ENCODE measurements around the gene GRAMD2A. TPM values are rescaled to one million over a fixed set of nuclear protein-coding genes. Genes with fewer than 3 reads are reported as not detected.

Gene GRAMD2A
- total RNA-seq = not detected

GRCh38 chr15:72197460-72198355, at the start of gene GRAMD2A:
Gene GRAMD2A, minus strand, starts transcription at chr15:72197787.
- Histone ChIP-seq H3K9me3 (no peaks in the 10 kb centered on the region), H3K36me3 (peaks cover 41 to 42% of the 10 kb centered on the region in 2 donors), H3K27me3 (no peaks in the 10 kb centered on the region), H3K4me3 (peak within 1 kb of the TSS; percentile 57 to 76), H3K27ac (no peak within 1 kb of the TSS), H3K4me1 (peaks cover 0 to 6% of the 10 kb centered on the region in 2 donors)
- no peak for DNase-seq (ENCODE audit: low spot score in 2 of 2)
- intact Hi-C loops (cut with DNase I) = loop anchor here (2.0 kb wide), 1 partner anchor 33 kb away; the partner anchor contains the start of gene PKM
- no peak for TF ChIP-seq CTCF (IDR thresholded peaks at IDR 0.05)

DNA sequence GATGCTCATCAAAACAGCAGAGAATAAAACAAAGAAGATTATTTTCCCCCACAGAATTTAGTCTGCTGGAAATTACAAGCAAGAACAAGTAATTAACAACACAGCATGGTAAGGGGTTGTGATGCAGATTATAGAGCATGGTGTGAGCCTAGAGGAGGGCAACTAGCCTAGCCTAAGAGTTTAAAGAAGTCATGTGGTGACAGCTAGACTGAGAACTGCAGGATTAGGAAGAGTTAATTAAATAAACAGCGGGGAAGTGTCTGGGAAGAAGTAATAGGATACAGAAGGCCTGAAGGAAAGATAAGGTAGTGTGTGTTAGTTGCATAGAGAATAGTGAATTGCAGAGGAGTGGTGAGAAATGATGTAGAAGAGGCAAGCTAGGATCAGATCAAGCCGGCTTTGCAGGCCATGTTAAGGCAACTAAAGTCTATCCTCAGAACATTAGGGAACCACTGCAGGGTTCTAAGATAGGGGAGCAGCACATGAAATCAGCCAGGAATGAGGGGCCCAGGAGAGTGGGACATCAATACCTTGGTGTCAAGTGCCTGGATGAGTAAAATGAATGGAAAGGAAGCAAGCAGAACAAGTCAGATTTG, 45.3 kb upstream of the GRAMD2A start:
- Histone ChIP-seq H3K36me3 (peaks cover 50 to 54% of the 10 kb centered on the region in 2 donors), H3K9me3 (no peaks in the 10 kb centered on the region), H3K27ac (no peak overlapping the region), H3K27me3 (no peaks in the 10 kb centered on the region), H3K4me1 (peaks cover 0 to under 1% of the 10 kb centered on the region in 2 donors), H3K4me3 (no peak overlapping the region)
- intact Hi-C loops (cut with DNase I) = no loop called here
- no peak for TF ChIP-seq CTCF (IDR thresholded peaks at IDR 0.05)
- DNase-seq (ENCODE audit: low spot score in 2 of 2) = no peak

DNA sequence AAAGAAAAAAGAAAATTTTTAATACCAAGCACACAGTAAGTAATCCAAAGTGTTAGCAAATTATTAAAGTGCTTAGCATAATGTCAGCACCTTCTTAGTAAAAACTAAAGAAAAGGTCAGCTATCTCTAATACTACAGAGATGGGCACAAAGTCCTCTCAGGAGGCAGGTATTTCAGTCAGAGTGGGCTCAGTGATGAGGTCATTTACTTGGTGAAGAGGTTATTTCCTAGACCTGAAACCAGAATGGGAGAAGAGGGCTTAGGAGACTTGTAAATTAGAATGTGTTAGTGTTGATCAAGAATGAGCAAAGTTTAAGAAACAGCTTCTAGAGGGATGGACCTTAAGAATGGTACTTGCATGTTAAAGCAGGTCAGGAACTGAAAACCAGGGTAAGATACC, 42.1 kb upstream of the GRAMD2A start:
- no peak overlapping the region for H3K27ac ChIP-seq
- no peaks in the 10 kb centered on the region for H3K9me3 ChIP-seq
- H3K27me3 ChIP-seq = no peaks in the 10 kb centered on the region
- TF ChIP-seq CTCF (IDR thresholded peaks at IDR 0.05) = no peak
- H3K4me3 ChIP-seq = no peak overlapping the region
- H3K36me3 ChIP-seq = peaks cover 36 to 41% of the 10 kb centered on the region in 2 donors
- peaks cover 6 to 8% of the 10 kb centered on the region in 2 donors for H3K4me1 ChIP-seq
- no peak for DNase-seq (ENCODE audit: low spot score in 2 of 2)
- intact Hi-C loops (cut with DNase I) = loop anchor here (10.0 kb wide), 1 partner anchor 1865 kb away; no protein-coding TSS in a partner anchor

GRCh38 chr15:72238586-72238985, 41.0 kb upstream of the GRAMD2A start:
- intact Hi-C loops (cut with DNase I) = loop anchor here (10.0 kb wide), 1 partner anchor 1864 kb away; no protein-coding TSS in a partner anchor
- no peak for TF ChIP-seq CTCF (IDR thresholded peaks at IDR 0.05)
- no peak for DNase-seq (ENCODE audit: low spot score in 2 of 2)
- H3K27ac ChIP-seq = no peak overlapping the region
- H3K36me3 ChIP-seq = peaks cover 29 to 30% of the 10 kb centered on the region in 2 donors
- no peaks in the 10 kb centered on the region for H3K27me3 ChIP-seq
- H3K4me1 ChIP-seq = peaks cover 6 to 8% of the 10 kb centered on the region in 2 donors
- H3K4me3 ChIP-seq = no peak overlapping the region
- no peaks in the 10 kb centered on the region for H3K9me3 ChIP-seq

DNA sequence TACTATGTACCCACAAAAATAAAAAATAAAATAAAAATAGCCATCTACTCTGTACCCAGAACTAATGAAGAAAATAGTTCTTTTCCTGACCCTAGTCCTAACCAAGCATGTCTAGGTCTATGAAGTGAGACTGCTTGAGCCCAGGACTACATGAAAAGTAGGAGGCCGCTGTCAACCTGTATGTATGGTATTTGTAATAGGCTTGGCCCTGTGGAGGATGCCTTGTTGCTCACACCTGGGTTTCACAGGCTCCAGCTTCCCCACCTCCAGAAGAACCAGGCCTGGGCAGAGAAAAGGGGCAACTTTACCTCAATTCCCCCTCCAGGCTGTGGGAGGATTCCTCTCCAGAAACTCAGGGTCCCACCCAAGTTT, 40.3 kb upstream of the GRAMD2A start:
- Histone ChIP-seq H3K9me3 (no peaks in the 10 kb centered on the region), H3K4me1 (peaks cover 6 to 10% of the 10 kb centered on the region in 2 donors), H3K27me3 (no peaks in the 10 kb centered on the region), H3K4me3 (no peak overlapping the region), H3K36me3 (peaks cover 24 to 29% of the 10 kb centered on the region in 2 donors), H3K27ac (peak overlapping the region; percentile 59 to 74)
- intact Hi-C loops (cut with DNase I) = loop anchor here (2.0 to 10.0 kb wide), 2 partner anchors 15 to 1863 kb away; no protein-coding TSS in a partner anchor
- TF ChIP-seq CTCF (IDR thresholded peaks at IDR 0.05) = no peak
- DNase-seq (ENCODE audit: low spot score in 2 of 2) = no peak
